Liver (tissue), 9 donors: Measurements from ENCODE around the gene ZRANB1. TPM values are rescaled to one million over a fixed set of nuclear protein-coding genes. Genes with fewer than 3 reads are reported as not detected.

Experiments
- DNase-seq: peaks from one replicate; pipeline ENCODE4 v3.0.0-alpha.2; 2017; ENCODE audit warnings: low spot score
- H3K27ac ChIP-seq, 2 donors: one replicate each; pipeline ENCODE4 v1.7.0; 2013; ENCODE audit warnings: inconsistent platforms in 2 of 2, low read length in 2 of 2, control low read depth in 1 of 2, low read depth in 1 of 2, mild to moderate bottlenecking in 1 of 2
- H3K27me3 ChIP-seq, 4 donors: one replicate each; pipeline versions ENCODE4 v1.6.1 to v1.7.0; 2013; ENCODE audit warnings: low read length in 3 of 4, inconsistent platforms in 1 of 4, mild to moderate bottlenecking in 1 of 4, moderate library complexity in 1 of 4; ENCODE audit not compliant: control insufficient read depth in 4 of 4, insufficient read depth in 4 of 4
- H3K36me3 ChIP-seq, 4 donors: one replicate each; pipeline versions ENCODE4 v1.6.1 to v1.7.0; 2013; ENCODE audit warnings: low read length in 3 of 4, mild to moderate bottlenecking in 3 of 4, low read depth in 1 of 4, moderate library complexity in 1 of 4; ENCODE audit not compliant: control insufficient read depth in 4 of 4, insufficient read depth in 3 of 4
- H3K4me1 ChIP-seq, 4 donors: one replicate each; pipeline versions ENCODE4 v1.6.1 to v1.7.0; 2013; ENCODE audit warnings: low read length in 3 of 4, mild to moderate bottlenecking in 3 of 4, moderate library complexity in 1 of 4; ENCODE audit not compliant: control insufficient read depth in 4 of 4, insufficient read depth in 4 of 4
- H3K4me3 ChIP-seq, 3 donors: one replicate each; pipeline versions ENCODE4 v1.6.1 to v1.7.0; 2013; ENCODE audit warnings: low read length in 3 of 3, control low read depth in 1 of 3, low read depth in 1 of 3, mild to moderate bottlenecking in 1 of 3
- H3K9ac ChIP-seq, 2 donors: one replicate each; pipeline ENCODE4 v1.7.0; 2013; ENCODE audit warnings: low read length in 2 of 2, mild to moderate bottlenecking in 2 of 2, moderate library complexity in 2 of 2, control low read depth in 1 of 2, low read depth in 1 of 2
- H3K9me3 ChIP-seq, 4 donors: one replicate each; pipeline versions ENCODE4 v1.6.1 to v1.7.0; 2013; ENCODE audit warnings: low read length in 3 of 4; ENCODE audit not compliant: control insufficient read depth in 4 of 4
- EGR1 ChIP-seq, 2 donors: IDR thresholded peaks; 2 replicates each; pipeline ENCODE4 v1.6.1; 2016 to 2018; ENCODE audit warnings: antibody characterized with exemption in 2 of 2, low read depth in 2 of 2
- FOXA1 ChIP-seq: IDR thresholded peaks from 2 replicates; pipeline ENCODE4 v1.6.1; 2016; ENCODE audit warnings: antibody characterized with exemption
- FOXA2 ChIP-seq: IDR thresholded peaks from 2 replicates; pipeline ENCODE4 v1.6.1; 2016; ENCODE audit warnings: antibody characterized with exemption
- GABPA ChIP-seq, 2 donors: IDR thresholded peaks in 1 of 2; conservative IDR thresholded peaks in 1 of 2; 2 replicates each; pipeline ENCODE4 v1.6.1; 2016; ENCODE audit warnings: antibody characterized with exemption in 2 of 2, mild to moderate bottlenecking in 1 of 2, moderate library complexity in 1 of 2
- HNF4A ChIP-seq, 2 donors: conservative IDR thresholded peaks; 2 replicates each; pipeline ENCODE4 v1.6.1; 2016; ENCODE audit warnings: antibody characterized with exemption in 2 of 2, mild to moderate bottlenecking in 2 of 2
- HNF4G ChIP-seq: IDR thresholded peaks from 2 replicates; pipeline ENCODE4 v1.6.1; 2016; ENCODE audit warnings: antibody characterized with exemption
- JUND ChIP-seq, 2 donors: IDR thresholded peaks; 2 replicates each; pipeline ENCODE4 v1.6.1; 2016; ENCODE audit warnings: antibody characterized with exemption in 2 of 2
- NR2F2 ChIP-seq: IDR thresholded peaks from 2 replicates; pipeline ENCODE4 v1.6.1; 2016; ENCODE audit warnings: antibody characterized with exemption
- RAD21 ChIP-seq, 2 donors: IDR thresholded peaks; 2 replicates each; pipeline ENCODE4 v1.6.1; 2016; ENCODE audit warnings: antibody characterized with exemption in 2 of 2, mild to moderate bottlenecking in 2 of 2
- RXRA ChIP-seq, 2 donors: IDR thresholded peaks; 2 replicates each; pipeline ENCODE4 v1.6.1; 2017 to 2018; ENCODE audit warnings: antibody characterized with exemption in 2 of 2, mild to moderate bottlenecking in 1 of 2
- SP1 ChIP-seq: IDR thresholded peaks from 2 replicates; pipeline ENCODE4 v1.6.1; 2018; ENCODE audit warnings: antibody characterized with exemption, mild to moderate bottlenecking
- TAF1 ChIP-seq: conservative IDR thresholded peaks from 2 replicates; pipeline ENCODE4 v1.6.1; 2016; ENCODE audit warnings: antibody characterized with exemption, mild to moderate bottlenecking
- YY1 ChIP-seq: IDR thresholded peaks from 2 replicates; pipeline ENCODE4 v1.6.1; 2016; ENCODE audit warnings: antibody characterized with exemption, mild to moderate bottlenecking
- WGBS: extraction: QIAGEN DNeasy Blood & Tissue Kit; methylation state at CpG from one replicate; pipeline ENCODE4 v1.1.7; 2013; 5-methylcytosine and 5-hydroxymethylcytosine counted together
- polyA plus RNA-seq, 2 donors: library from polyadenylated mRNA; stranded (reverse) in 1 of 2; unstranded in 1 of 2; fragments of 200-250 nt in 1 of 2; fragments of >200 nt in 1 of 2; fragmentation: Nextera tagmentation in 1 of 2; extraction: Ambion mirVana in 1 of 2; gene quantifications; one replicate each; pipeline versions ENCODE4 v1.2.1 to v1.2.3, GENCODE V29; 2013 to 2015
- total RNA-seq, 2 donors: library from RNA; depleted of rRNA; stranded (reverse); fragments of >200 nt; gene quantifications; one replicate each; pipeline ENCODE4 v1.2.3, GENCODE V29; 2014
- TF ChIP-seq, protein P1 (sequence below): IDR thresholded peaks from 2 replicates; pipeline ENCODE4 v1.6.1; 2016; ENCODE audit warnings: antibody characterized with exemption, mild to moderate bottlenecking
- TF ChIP-seq, protein P2 (sequence below): IDR thresholded peaks from 2 replicates; pipeline ENCODE4 v1.6.1; 2016; ENCODE audit warnings: antibody characterized with exemption
- TF ChIP-seq, protein P3 (sequence below): IDR thresholded peaks from 2 replicates; pipeline ENCODE4 v1.6.1; 2016; ENCODE audit warnings: antibody characterized with exemption
- TF ChIP-seq, protein P4 (sequence below): IDR thresholded peaks from 2 replicates; pipeline ENCODE4 v1.6.1; 2016; ENCODE audit warnings: antibody characterized with exemption
- TF ChIP-seq, protein P5 (sequence below): fragments of 150-350 bp; IDR thresholded peaks from 2 replicates; pipeline ENCODE4 v1.5.1; 2017; ENCODE audit warnings: improper control_type of control experiment, low read depth, low read length; ENCODE audit not compliant: missing input control
- donor health status: healthy.
- donor health status: healthy.
- donor health status: healthy.
- donor health status: healthy.
- donor health status: healthy.

Gene ZRANB1
- total and polyA plus RNA-seq, 4 donors, result 6.2 to 32.5 (median 14.4) TPM

DNA sequence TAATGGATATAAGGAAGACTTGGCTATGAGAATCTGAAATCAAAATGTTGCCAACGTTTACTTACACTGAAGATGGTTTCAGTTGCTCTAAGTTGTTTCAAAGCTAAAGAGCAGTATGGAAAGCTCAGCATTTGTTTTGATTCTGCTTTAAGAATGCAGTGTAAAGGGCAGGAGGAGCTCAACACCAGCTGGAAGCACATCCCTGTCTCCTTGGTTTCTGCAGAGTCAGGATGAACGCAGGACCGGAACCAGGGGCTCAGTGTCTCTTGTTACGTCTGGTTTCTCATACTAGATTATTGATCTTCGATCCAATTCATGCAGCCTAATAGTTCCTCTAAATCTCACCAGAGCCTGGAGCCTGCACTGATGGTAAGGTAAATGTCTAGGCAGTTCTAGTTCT lies 24.1 kb downstream of the ZRANB1 start:
- TF ChIP-seq, protein P1, sequence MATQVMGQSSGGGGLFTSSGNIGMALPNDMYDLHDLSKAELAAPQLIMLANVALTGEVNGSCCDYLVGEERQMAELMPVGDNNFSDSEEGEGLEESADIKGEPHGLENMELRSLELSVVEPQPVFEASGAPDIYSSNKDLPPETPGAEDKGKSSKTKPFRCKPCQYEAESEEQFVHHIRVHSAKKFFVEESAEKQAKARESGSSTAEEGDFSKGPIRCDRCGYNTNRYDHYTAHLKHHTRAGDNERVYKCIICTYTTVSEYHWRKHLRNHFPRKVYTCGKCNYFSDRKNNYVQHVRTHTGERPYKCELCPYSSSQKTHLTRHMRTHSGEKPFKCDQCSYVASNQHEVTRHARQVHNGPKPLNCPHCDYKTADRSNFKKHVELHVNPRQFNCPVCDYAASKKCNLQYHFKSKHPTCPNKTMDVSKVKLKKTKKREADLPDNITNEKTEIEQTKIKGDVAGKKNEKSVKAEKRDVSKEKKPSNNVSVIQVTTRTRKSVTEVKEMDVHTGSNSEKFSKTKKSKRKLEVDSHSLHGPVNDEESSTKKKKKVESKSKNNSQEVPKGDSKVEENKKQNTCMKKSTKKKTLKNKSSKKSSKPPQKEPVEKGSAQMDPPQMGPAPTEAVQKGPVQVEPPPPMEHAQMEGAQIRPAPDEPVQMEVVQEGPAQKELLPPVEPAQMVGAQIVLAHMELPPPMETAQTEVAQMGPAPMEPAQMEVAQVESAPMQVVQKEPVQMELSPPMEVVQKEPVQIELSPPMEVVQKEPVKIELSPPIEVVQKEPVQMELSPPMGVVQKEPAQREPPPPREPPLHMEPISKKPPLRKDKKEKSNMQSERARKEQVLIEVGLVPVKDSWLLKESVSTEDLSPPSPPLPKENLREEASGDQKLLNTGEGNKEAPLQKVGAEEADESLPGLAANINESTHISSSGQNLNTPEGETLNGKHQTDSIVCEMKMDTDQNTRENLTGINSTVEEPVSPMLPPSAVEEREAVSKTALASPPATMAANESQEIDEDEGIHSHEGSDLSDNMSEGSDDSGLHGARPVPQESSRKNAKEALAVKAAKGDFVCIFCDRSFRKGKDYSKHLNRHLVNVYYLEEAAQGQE, result no peak
- TF ChIP-seq TAF1, result no peak
- no peak for TF ChIP-seq SP1
- TF ChIP-seq JUND (IDR thresholded peaks at IDR 0.05), result no peak
- TF ChIP-seq, protein P2, sequence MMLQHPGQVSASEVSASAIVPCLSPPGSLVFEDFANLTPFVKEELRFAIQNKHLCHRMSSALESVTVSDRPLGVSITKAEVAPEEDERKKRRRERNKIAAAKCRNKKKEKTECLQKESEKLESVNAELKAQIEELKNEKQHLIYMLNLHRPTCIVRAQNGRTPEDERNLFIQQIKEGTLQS, result no peak
- TF ChIP-seq GABPA (IDR thresholded peaks at IDR 0.05 in 1 of 2, conservative IDR thresholded peaks at IDR 0.05 in 1 of 2), result no peak
- TF ChIP-seq, protein P3, sequence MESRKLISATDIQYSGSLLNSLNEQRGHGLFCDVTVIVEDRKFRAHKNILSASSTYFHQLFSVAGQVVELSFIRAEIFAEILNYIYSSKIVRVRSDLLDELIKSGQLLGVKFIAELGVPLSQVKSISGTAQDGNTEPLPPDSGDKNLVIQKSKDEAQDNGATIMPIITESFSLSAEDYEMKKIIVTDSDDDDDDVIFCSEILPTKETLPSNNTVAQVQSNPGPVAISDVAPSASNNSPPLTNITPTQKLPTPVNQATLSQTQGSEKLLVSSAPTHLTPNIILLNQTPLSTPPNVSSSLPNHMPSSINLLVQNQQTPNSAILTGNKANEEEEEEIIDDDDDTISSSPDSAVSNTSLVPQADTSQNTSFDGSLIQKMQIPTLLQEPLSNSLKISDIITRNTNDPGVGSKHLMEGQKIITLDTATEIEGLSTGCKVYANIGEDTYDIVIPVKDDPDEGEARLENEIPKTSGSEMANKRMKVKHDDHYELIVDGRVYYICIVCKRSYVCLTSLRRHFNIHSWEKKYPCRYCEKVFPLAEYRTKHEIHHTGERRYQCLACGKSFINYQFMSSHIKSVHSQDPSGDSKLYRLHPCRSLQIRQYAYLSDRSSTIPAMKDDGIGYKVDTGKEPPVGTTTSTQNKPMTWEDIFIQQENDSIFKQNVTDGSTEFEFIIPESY, result no peak
- TF ChIP-seq, protein P4, sequence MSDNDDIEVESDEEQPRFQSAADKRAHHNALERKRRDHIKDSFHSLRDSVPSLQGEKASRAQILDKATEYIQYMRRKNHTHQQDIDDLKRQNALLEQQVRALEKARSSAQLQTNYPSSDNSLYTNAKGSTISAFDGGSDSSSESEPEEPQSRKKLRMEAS, result no peak
- no peak for TF ChIP-seq HNF4G
- TF ChIP-seq, protein P5, sequence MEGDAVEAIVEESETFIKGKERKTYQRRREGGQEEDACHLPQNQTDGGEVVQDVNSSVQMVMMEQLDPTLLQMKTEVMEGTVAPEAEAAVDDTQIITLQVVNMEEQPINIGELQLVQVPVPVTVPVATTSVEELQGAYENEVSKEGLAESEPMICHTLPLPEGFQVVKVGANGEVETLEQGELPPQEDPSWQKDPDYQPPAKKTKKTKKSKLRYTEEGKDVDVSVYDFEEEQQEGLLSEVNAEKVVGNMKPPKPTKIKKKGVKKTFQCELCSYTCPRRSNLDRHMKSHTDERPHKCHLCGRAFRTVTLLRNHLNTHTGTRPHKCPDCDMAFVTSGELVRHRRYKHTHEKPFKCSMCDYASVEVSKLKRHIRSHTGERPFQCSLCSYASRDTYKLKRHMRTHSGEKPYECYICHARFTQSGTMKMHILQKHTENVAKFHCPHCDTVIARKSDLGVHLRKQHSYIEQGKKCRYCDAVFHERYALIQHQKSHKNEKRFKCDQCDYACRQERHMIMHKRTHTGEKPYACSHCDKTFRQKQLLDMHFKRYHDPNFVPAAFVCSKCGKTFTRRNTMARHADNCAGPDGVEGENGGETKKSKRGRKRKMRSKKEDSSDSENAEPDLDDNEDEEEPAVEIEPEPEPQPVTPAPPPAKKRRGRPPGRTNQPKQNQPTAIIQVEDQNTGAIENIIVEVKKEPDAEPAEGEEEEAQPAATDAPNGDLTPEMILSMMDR, result no peak
- no peak for TF ChIP-seq NR2F2
- no peak for TF ChIP-seq YY1
- TF ChIP-seq RAD21 (IDR thresholded peaks at IDR 0.05), result no peak
- TF ChIP-seq FOXA2, result no peak
- Histone ChIP-seq H3K4me3 (no peak overlapping the region), H3K4me1 (peaks cover 0 to 1% (median 0%) of the 10 kb centered on the region in 4 donors), H3K27me3 (no peaks in the 10 kb centered on the region), H3K9me3 (no peaks in the 10 kb centered on the region), H3K9ac (no peak overlapping the region), H3K36me3 (peaks cover 3 to 21% (median 14%) of the 10 kb centered on the region in 4 donors), H3K27ac (no peak overlapping the region)
- WGBS, result 89% methylated on average over 5 of the region's 5 CpGs
- no peak for DNase-seq

DNA sequence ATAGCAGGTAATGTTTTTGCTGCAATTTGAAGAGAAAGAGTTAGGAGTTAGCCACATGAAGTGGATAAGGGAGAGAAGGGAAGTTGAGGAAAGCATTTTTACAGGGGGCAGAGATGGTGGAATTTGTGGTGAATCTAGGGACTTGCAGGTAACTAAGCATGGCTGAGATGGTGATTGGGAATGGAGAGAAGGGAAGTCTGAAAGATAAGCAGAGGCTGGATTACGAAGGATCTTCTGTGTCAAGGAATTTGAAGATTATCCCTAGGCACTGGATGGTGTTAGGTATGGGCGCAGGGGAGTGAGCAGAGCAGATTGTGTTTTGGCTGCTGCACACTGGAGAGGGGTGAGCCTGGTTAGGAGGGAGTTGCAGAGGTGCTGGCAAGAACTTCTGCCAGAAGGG lies 25.3 kb downstream of the ZRANB1 start:
- Histone ChIP-seq H3K36me3 (peaks cover 3 to 30% (median 14%) of the 10 kb centered on the region in 4 donors), H3K4me1 (peaks cover 0 to 1% (median 0%) of the 10 kb centered on the region in 4 donors), H3K9ac (no peak overlapping the region), H3K4me3 (no peak overlapping the region), H3K9me3 (no peaks in the 10 kb centered on the region), H3K27me3 (no peaks in the 10 kb centered on the region), H3K27ac (no peak overlapping the region)
- no peak for DNase-seq
- 93% methylated on average over 2 of the region's 2 CpGs for WGBS
- TF ChIP-seq, protein P2, result no peak
- no peak for TF ChIP-seq TAF1
- no peak for TF ChIP-seq HNF4A (conservative IDR thresholded peaks at IDR 0.05)
- TF ChIP-seq YY1, result no peak
- TF ChIP-seq NR2F2, result no peak
- no peak for TF ChIP-seq SP1
- TF ChIP-seq, protein P5, result no peak
- TF ChIP-seq, protein P3, result no peak
- no peak for TF ChIP-seq HNF4G
- no peak for TF ChIP-seq RXRA (IDR thresholded peaks at IDR 0.05)
- no peak for TF ChIP-seq RAD21 (IDR thresholded peaks at IDR 0.05)
- no peak for TF ChIP-seq FOXA1
- no peak for TF ChIP-seq JUND (IDR thresholded peaks at IDR 0.05)
- no peak for TF ChIP-seq EGR1 (IDR thresholded peaks at IDR 0.05; ENCODE audit: low read depth in 2 of 2)
